HG03039 (cell line): ENCODE measurements around the gene SPRY4.
"Not testable (repeated sequence)": the region's sequence is repeated elsewhere in the genome, so short reads cannot be mapped to it uniquely, and the experiment has no call there.

Experiments
- ATAC-seq: cut with Tn5 transposase; IDR thresholded peaks from one replicate; pipeline ENCODE4 v1.9.1; 2021; ENCODE audit warnings: mild to moderate bottlenecking, moderate library complexity; ENCODE audit not compliant: unreplicated experiment

SPRY4 gene

GRCh38 chr5:142316051-142316450, 8.8 kb downstream of the SPRY4 start:
- ATAC-seq: no peak

DNA sequence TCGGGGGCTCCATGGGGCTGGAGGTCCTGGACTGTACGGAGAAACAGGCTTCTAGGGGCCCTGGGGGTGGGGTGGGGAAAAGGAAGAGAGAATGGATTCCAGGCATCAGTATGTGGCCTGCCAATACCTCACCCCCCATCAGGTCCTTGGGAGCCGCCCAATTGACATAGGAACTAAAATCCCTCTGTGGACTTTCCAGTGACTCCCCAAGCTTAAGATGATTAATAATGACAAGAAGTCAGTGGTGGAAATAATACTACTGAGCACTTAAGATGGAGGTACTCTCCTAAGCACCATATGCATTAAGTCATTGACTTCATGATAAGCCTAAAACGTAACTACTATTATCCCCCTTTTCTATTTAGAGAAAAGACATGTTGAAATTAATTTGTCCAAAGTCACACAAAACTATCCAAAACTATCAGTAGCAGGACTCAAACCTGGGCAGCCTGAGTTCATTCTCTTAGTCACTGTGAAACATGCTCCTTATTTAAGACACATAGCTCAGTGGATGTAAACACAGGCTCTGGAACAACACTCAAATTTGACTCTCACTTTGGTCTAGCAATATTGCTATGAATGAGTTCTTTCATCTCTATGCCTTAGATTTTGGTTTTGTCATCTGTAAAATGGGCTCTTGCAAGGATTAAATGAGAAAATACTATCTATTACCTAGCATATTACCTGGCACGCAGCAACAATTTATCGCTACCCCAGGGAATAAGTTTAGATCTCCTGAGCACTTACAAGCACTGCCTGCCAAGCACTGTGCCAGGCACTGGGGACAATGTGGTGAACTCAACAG, 9.5 kb downstream of the SPRY4 start:
- ATAC-seq: no peak

DNA sequence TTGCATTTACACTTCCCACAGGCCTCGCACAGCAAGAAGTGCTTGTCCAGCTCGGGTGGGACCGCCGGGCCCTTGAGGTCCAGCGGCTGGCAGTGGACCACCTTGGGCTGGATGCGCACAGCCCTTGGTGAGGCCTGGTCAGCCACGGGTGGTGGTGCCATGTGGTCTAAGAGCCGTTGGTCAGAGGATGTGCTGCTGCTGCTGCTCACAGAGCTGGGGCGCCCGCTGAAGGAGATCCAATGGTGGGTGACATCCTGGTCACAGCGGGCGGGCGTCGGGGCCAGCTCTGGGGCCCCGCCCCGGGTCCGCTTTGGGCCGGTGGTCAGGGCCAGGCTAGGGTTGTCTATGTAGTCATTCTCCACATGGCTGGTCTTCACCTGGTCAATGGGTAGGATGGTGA, 10.2 kb downstream of the SPRY4 start:
- no peak for ATAC-seq

- no peak for ATAC-seq
These were observed 10.7 kb downstream of the SPRY4 start for GRCh38 chr5:142314109-142314508.

GRCh38 chr5:142313682-142314081, 11.1 kb downstream of the SPRY4 start:
- ATAC-seq: no peak

- no peak for ATAC-seq
These were observed 11.5 kb downstream of the SPRY4 start for GRCh38 chr5:142313275-142313674.

DNA sequence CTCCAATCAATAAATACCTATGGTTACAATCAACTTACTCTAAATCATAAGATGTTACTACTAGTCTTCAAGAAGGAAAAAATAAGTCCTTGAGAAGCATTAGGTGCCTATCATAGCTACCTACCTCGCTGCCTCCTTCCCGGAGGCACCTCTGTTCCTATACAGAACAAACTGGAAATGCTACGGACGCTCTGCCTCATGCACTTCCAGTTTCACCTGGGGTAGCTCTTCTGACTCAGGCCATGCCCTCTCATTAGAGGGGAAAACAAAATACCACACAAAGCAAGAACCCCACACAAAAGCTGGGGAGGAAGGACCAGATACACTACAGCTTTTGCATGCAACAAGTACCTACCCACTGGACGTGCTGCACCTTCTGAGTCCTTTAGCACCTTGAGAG, 12.4 kb downstream of the SPRY4 start:
- ATAC-seq: no peak

GRCh38 chr5:142311725-142312124, 13.1 kb downstream of the SPRY4 start:
- no peak for ATAC-seq

- no peak for ATAC-seq
These were observed 14.0 kb downstream of the SPRY4 start for GRCh38 chr5:142310803-142311202.

DNA sequence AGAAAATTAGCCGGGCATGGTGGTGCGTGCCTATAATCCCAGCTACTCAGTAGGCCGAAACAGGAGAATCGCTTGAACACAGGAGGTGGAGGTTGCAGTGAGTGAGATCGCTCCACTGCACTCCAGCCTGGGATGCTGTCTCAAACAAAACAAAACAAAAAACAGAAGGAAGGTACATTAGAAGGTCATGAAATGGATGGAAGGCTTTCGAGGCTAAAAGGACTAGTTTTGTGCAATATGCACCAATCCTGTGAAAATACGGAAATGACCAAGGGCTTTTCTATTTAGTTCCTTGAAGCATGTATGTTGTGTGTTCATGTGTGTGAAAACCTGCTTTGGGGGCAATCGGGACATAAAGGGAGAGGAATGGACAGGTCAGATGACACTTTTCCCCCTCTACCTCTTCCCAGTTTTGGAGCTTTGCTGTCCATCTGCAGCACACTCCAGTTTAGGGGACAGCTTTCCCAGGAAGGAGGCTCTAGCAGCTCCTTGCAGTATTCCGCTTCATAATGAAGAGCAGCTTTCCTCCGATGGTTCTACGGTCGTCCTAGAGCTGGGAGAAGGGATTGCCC, 15.0 kb downstream of the SPRY4 start:
- ATAC-seq: no peak

GRCh38 chr5:142308358-142308757, 16.5 kb downstream of the SPRY4 start:
- no peak for ATAC-seq

GRCh38 chr5:142307146-142307890, 17.5 kb downstream of the SPRY4 start:
- no peak for ATAC-seq

DNA sequence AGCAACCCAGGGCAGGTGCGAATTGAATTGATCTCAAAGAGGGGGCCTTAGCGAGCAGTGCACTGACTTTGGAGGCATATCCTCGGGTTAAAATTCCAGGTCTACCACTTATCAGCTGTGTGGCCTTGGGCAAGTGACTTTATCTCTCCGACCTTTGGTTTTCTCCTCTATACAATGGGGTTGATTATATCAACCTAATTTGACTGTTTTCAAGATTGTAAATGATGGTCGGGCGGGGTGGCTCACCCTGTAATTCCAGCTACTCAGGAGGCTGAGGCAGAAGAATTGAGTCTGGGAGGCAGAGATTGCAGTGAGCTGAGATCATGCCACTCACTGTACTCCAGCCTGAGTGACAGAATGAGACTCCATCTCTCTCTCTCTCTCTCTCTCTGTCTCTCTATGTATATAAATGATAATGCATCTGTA, 18.7 kb downstream of the SPRY4 start:
- ATAC-seq: no peak

DNA sequence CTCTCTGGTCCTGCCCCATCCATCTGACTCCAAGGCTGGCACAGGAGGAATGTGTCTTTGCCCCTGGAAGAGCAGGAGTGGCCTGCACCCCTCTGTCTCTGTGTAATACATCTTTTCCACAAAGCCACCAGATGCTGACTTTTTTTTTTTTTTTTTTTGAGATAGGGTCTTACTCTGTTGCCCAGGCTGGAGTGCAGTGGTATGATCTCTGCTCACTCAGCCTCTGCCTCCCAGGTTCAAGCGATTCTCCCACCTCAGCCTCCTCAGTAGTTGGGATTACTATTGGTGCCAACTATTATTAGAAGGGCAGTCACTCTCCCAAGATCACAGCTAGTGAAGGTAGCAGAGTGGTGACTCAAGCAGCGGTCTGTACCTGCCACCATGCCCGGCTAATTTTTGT, 19.6 kb downstream of the SPRY4 start:
- ATAC-seq: no peak

DNA sequence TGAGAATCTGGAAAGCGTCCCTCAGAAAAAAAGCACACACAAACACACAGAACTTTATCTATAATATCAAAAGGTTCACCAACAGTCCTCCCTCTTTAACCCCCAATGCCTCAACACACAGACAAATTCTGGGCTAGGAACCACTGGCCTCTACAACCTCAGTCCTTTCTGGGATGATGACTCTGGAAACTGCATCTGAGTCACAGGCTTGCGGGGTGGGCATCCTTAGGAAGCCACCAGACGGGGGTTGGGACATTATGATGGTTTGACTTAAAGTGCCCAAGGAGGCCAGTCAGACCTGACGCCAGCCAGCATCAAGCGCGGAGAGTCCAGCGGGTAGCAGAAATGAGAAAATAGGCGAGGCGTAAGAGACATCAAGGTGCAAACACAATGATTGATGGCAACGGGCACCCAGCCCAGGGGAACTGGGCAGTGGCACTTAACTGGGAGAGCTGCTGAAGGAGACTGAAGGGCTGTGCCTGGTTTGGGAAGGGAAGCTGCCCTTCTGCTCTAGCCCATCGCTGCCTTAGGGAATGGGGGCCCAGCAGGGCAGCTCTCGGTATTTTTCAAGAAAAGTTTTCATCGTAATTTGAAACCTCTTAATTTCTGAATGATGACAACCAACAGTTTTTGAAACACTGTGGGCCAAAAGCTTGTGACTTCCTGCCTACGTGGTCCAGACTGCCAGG, 20.7 kb downstream of the SPRY4 start:
- ATAC-seq: no peak

- no peak for ATAC-seq
These were observed 21.3 kb downstream of the SPRY4 start for GRCh38 chr5:142303565-142303964.

DNA sequence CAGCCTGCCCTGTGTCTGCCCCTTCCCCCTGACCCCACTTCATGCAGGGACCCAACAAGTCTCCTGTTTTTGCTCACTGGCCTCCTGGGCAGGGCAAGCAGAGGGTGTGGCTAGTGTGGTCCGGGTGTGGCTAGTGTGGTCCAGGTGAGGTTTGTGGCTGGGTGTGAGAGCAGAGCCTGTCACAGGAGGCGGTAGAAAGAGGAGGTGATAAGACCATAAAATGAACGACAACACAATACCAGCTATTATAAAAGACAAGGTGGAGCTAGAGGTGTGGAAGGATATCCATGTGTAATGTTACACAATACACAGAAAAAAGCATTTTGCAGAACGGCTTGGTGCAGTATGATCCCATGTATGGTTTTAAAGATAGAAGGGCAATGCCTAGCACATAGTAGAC, 23.3 kb downstream of the SPRY4 start:
- ATAC-seq: no peak

DNA sequence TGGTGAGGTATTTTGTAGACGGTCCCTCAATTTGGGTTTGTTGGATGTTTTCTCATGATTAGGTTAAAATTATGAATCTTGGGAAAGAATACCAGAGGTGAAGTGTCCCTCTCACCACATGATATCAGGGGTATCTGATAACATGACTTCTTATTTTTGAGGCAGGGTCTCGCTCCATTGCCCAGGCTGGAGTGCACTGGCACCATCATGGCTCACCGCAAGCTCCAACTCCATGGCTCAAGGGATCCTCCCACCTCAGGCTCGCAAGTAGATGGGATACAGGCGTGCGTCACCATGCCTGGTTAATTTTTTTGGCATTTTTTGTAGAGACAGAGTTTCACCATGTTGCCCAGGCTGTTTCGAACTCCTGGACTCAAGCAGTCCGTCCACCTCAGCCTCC, 24.1 kb downstream of the SPRY4 start:
- ATAC-seq: no peak

GRCh38 chr5:142298789-142299188, 26.0 kb downstream of the SPRY4 start:
- no peak for ATAC-seq

DNA sequence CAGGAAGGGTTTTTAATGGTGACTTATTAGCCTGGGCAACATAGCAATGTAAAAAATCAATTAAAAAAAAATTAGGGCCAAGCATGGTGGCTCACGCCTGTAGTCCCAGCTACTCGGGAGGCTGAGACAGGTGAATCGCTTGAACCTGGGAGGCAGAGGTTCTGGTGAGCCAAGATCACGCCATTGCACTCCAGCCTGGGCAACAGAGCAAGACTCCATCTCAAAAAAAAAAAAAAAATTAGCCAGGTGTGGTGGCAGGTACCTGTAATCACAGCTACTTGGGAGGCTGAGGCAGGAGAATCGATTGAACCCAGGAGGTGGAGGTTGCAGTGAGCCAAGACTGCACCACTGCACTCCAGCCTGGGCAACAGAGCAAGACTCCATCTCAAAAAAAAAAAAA, 27.0 kb downstream of the SPRY4 start:
- ATAC-seq: not testable (repeated sequence)

GRCh38 chr5:142296914-142297417, 27.9 kb downstream of the SPRY4 start:
- no peak for ATAC-seq
